Measurements from ENCODE around the gene MT1B. TPM values are rescaled to one million over a fixed set of nuclear protein-coding genes. Genes with fewer than 3 reads are reported as not detected.

MT1B gene
- total RNA-seq, 2 experiments from 2014 or later = not detected

DNA sequence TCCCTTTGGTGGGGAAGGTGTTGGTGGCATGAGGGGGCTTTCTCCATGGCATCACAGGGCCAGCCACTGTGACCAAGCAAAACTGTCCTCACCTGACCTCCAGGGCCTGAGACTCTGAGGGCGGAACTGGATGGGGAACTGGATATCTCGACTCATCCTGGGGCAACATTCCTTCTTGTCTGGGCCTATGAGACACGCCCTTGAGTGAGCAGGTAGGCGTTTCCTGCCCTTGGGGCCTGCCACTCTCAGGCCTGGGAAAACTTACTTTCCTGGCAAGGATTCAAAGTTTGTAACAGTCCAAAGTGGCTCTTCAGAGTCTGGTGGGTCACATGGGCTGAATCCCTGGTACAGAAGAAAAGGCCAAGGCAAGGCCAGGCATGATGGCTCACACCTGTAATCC lies 40.2 kb downstream of the MT1B start:
- Mint-ChIP-seq H3K27me3 (ENCODE audit: low read depth) (peaks cover 3% of the 10 kb centered on the region), H3K36me3 (ENCODE audit: low read depth) (no peaks in the 10 kb centered on the region), H3K4me3 (no peak overlapping the region), H3K9me3 (ENCODE audit: insufficient read depth) (no peaks in the 10 kb centered on the region), H3K27ac (no peak overlapping the region), H3K4me1 (ENCODE audit: low read depth) (no peaks in the 10 kb centered on the region)
- POLR2A ChIA-PET = no interaction called here
- CTCF ChIA-PET = interaction anchor here (0.7 kb wide), 1 partner anchor 9 kb away, joined by 3 read pairs; no protein-coding TSS in a partner anchor
- ATAC-seq (no peak), DNase-seq (no peak)

GRCh38 chr16:56695246-56695645 lies 43.6 kb downstream of the MT1B start:
- H3K4me1 Mint-ChIP-seq (ENCODE audit: low read depth) = no peaks in the 10 kb centered on the region
- ATAC-seq (no peak), DNase-seq (no peak)
- no peak overlapping the region for H3K27ac Mint-ChIP-seq
- no peaks in the 10 kb centered on the region for H3K9me3 Mint-ChIP-seq (ENCODE audit: insufficient read depth)
- ChIA-PET CTCF (interaction anchor here (1.6 to 1.8 kb wide), 2 partner anchors 91 to 118 kb away, joined by 4 to 5 read pairs; no protein-coding TSS in a partner anchor), POLR2A (no interaction called here)
- H3K4me3 Mint-ChIP-seq = no peak overlapping the region
- peaks cover 2% of the 10 kb centered on the region for H3K27me3 Mint-ChIP-seq (ENCODE audit: low read depth)
- H3K36me3 Mint-ChIP-seq (ENCODE audit: low read depth) = no peaks in the 10 kb centered on the region

- DNase-seq = no peak
- no peaks in the 10 kb centered on the region for H3K36me3 Mint-ChIP-seq (ENCODE audit: low read depth)
- no peak for ATAC-seq
- H3K27me3 Mint-ChIP-seq (ENCODE audit: low read depth) = no peaks in the 10 kb centered on the region
- no peak overlapping the region for H3K4me3 Mint-ChIP-seq
- CTCF ChIA-PET = interaction anchor here (1.0 to 2.2 kb wide), 3 partner anchors 24 to 121 kb away, joined by 6 to 8 read pairs (median 6); no protein-coding TSS in a partner anchor
- no peaks in the 10 kb centered on the region for H3K9me3 Mint-ChIP-seq (ENCODE audit: insufficient read depth)
- peaks cover 11% of the 10 kb centered on the region for H3K4me1 Mint-ChIP-seq (ENCODE audit: low read depth)
- POLR2A ChIA-PET = interaction anchor here (2.1 kb wide), 1 partner anchor 15 kb away, joined by 9 read pairs; the partner anchor contains the start of gene MT1X
- no peak overlapping the region for H3K27ac Mint-ChIP-seq
These were observed 45.9 kb downstream of the MT1B start for GRCh38 chr16:56697456-56698155.

- Mint-ChIP-seq H3K27ac (no peak overlapping the region), H3K36me3 (ENCODE audit: low read depth) (no peaks in the 10 kb centered on the region), H3K27me3 (ENCODE audit: low read depth) (no peaks in the 10 kb centered on the region), H3K9me3 (ENCODE audit: insufficient read depth) (no peaks in the 10 kb centered on the region), H3K4me1 (ENCODE audit: low read depth) (peaks cover 11% of the 10 kb centered on the region), H3K4me3 (no peak overlapping the region)
- ATAC-seq (no peak), DNase-seq (no peak)
- CTCF ChIA-PET = interaction anchor here (1.9 to 5.9 kb wide), 10 partner anchors 9 to 186 kb away, joined by 5 to 143 read pairs (median 23); partner anchors contain the start of genes MT1G and MT1H
- POLR2A ChIA-PET = interaction anchor here (0.7 kb wide), 1 partner anchor 12 kb away, joined by 3 read pairs; no protein-coding TSS in a partner anchor
These were observed 48.5 kb downstream of the MT1B start for GRCh38 chr16:56700195-56700594.

GRCh38 chr16:56700631-56701030 lies 48.9 kb downstream of the MT1B start:
- Mint-ChIP-seq H3K4me1 (ENCODE audit: low read depth) (peaks cover 11% of the 10 kb centered on the region), H3K4me3 (no peak overlapping the region), H3K27ac (no peak overlapping the region), H3K9me3 (ENCODE audit: insufficient read depth) (no peaks in the 10 kb centered on the region), H3K36me3 (ENCODE audit: low read depth) (no peaks in the 10 kb centered on the region), H3K27me3 (ENCODE audit: low read depth) (no peaks in the 10 kb centered on the region)
- ChIA-PET POLR2A (interaction anchor here (0.7 to 2.3 kb wide), 2 partner anchors 12 to 18 kb away, joined by 3 to 24 read pairs; partner anchors contain the start of gene MT1X), CTCF (interaction anchor here (1.3 to 5.9 kb wide), 14 partner anchors 8 to 187 kb away, joined by 5 to 143 read pairs (median 16); partner anchors contain the start of genes MT1G, MT1H and MT1X)
- no peak for DNase-seq
- no peak for ATAC-seq

DNA sequence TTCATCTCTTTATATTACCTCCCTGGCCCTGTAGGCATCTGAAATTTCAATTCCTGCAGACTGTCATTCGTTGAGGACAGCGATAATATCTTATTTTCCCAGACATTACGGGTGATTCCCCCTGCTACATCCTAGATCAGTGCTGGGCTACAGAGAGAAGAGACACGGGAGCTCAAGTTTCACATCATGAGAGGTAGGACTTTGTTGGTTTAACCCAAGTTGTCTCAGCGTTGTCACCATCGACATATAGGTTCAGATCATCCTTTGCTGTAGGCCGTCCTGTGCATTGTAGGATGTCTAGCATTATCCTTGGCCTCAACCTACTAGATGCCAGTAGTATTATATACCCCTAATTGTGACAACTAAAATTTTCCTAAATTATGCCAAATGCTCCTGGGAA lies 49.8 kb downstream of the MT1B start:
- ChIA-PET CTCF (interaction anchor here (0.6 to 5.9 kb wide), 68 partner anchors 8 to 274 kb away, joined by 3 to 143 read pairs (median 5); partner anchors contain the start of genes MT1A, MT1E, MT1G and MT1H), POLR2A (interaction anchor here (0.6 to 2.3 kb wide), 5 partner anchors 19 to 424 kb away, joined by 3 to 24 read pairs (median 3); partner anchors contain the start of gene MT1X)
- no peak for DNase-seq

More for the DNA sequence above, 49.8 kb downstream of the MT1B start:
- Mint-ChIP-seq H3K4me3 (no peak overlapping the region), H3K27me3 (ENCODE audit: low read depth) (no peaks in the 10 kb centered on the region), H3K9me3 (ENCODE audit: insufficient read depth) (no peaks in the 10 kb centered on the region), H3K36me3 (ENCODE audit: low read depth) (no peaks in the 10 kb centered on the region), H3K4me1 (ENCODE audit: low read depth) (peaks cover 11% of the 10 kb centered on the region), H3K27ac (peak overlapping the region; percentile 60)
- no peak for ATAC-seq

Other genes starting within 250 kb of the MT1B start
- gene AMFR, start 226.3 kb upstream of the MT1B start, total RNA-seq = 10 to 100 TPM; 39.0 to 47.5 TPM
- 100 to 1,000 TPM; 237 TPM for gene NUDT21, start 200.6 kb upstream of the MT1B start, total RNA-seq
- gene OGFOD1, start 200.3 kb upstream of the MT1B start, total RNA-seq = 10 to 100 TPM; 41.8 to 42.0 TPM
- gene BBS2, start 131.9 kb upstream of the MT1B start, total RNA-seq = 1 to 10 TPM; 8.4 to 9.6 TPM
- gene MT4, start 86.8 kb upstream of the MT1B start, total RNA-seq = not detected
- 1 to 10 TPM; 6.2 to 7.5 TPM for gene MT3, start 62.4 kb upstream of the MT1B start, total RNA-seq
- gene MT2A, start 43.3 kb upstream of the MT1B start, total RNA-seq = 100 to 1,000 TPM; 186 to 210 TPM
- gene MT1E, start 26.1 kb upstream of the MT1B start, total RNA-seq = 10 to 100 TPM; 65.0 to 74.8 TPM
- gene MT1M, start 19.2 kb upstream of the MT1B start, total RNA-seq = not detected
- gene MT1A, start 13.2 kb upstream of the MT1B start, total RNA-seq = not detected
- gene MT1F, start 6.1 kb downstream of the MT1B start, total RNA-seq = 10 to 100 TPM; 25.8 to 28.0 TPM
- 10 to 100 TPM; 30.6 to 36.2 TPM for gene MT1G, start 16.2 kb downstream of the MT1B start, total RNA-seq
- 1 to 10 TPM in 1 of 2 experiments, under 1 TPM in 1; 0.84 to 1.9 TPM for gene MT1H, start 17.9 kb downstream of the MT1B start, total RNA-seq
- gene MT1X, start 30.6 kb downstream of the MT1B start, total RNA-seq = 10 to 100 TPM; 85.3 to 86.0 TPM
- 100 to 1,000 TPM; 129 to 143 TPM for gene NUP93, start 78.2 kb downstream of the MT1B start, total RNA-seq
- gene SLC12A3, start 213.3 kb downstream of the MT1B start, total RNA-seq = not detected

Measured in activated CD8-positive, alpha-beta T cell treated with anti-CD3 and anti-CD28 coated beads, Interleukin-2, amount 10 ng/mL, durations not matched to agents 7 days and 5 days (primary cell).